Stimulated activated CD4-positive, alpha-beta T cell treated with anti-CD3 and anti-CD28 coated beads, Interleukin-12 subunit alpha, Interleukin-12 subunit beta, amount 100 ng/mL, for 24 hours (primary cell): ENCODE results near the gene GSN.

Experiments
- DNase-seq, 2 experiments: peaks; one replicate each; pipeline ENCODE4 v3.0.0-alpha.2; 2020; ENCODE audit warnings: low read depth in 2 of 2

The GSN gene

GRCh38 chr9:121246821-121247561 is 21.0 kb upstream of the GSN start:
- no peak for DNase-seq

GRCh38 chr9:121249563-121249962 is 18.4 kb upstream of the GSN start:
- no peak for DNase-seq

- DNase-seq: no peak
These were observed 15.7 kb upstream of the GSN start for GRCh38 chr9:121252104-121252851.

GRCh38 chr9:121253162-121253561 is 14.8 kb upstream of the GSN start:
- DNase-seq: no peak

GRCh38 chr9:121253821-121254501 is 14.0 kb upstream of the GSN start:
- DNase-seq: no peak

- DNase-seq: no peak
These were observed 8.5 kb upstream of the GSN start for GRCh38 chr9:121259498-121259897.

- DNase-seq: no peak
These were observed 8.0 kb upstream of the GSN start for GRCh38 chr9:121259935-121260334.

GRCh38 chr9:121260457-121261106 is 7.4 kb upstream of the GSN start:
- no peak for DNase-seq

GRCh38 chr9:121261107-121261460 is 6.9 kb upstream of the GSN start:
- no peak for DNase-seq

GRCh38 chr9:121261755-121262154 is 6.2 kb upstream of the GSN start:
- DNase-seq: no peak

GRCh38 chr9:121262423-121262822 is 5.5 kb upstream of the GSN start:
- DNase-seq: no peak

GRCh38 chr9:121262953-121263352 is 5.0 kb upstream of the GSN start:
- no peak for DNase-seq

- DNase-seq: no peak
These were observed 1.6 kb upstream of the GSN start for GRCh38 chr9:121266356-121266755.

- no peak for DNase-seq
These were observed 884 bp upstream of the GSN start for GRCh38 chr9:121266906-121267650.

GRCh38 chr9:121268598-121268850 is 562 bp downstream of the GSN start:
- DNase-seq: no peak

GRCh38 chr9:121268851-121269641 is 1.1 kb downstream of the GSN start:
- DNase-seq: no peak

GRCh38 chr9:121269642-121270254 is 1.8 kb downstream of the GSN start:
- DNase-seq: no peak

GRCh38 chr9:121271368-121272341 is 3.7 kb downstream of the GSN start:
- DNase-seq: no peak

GRCh38 chr9:121272401-121272948 is 4.5 kb downstream of the GSN start:
- DNase-seq: no peak
